HEK293T (cell line): Measurements from ENCODE around the gene GAD1.

Experiments used
- CTCF ChIA-PET: fragments of 350-600 bp; formaldehyde crosslinking; extraction: SDS; loops from one replicate; lab custom pipeline; 2021; ENCODE audit warnings: antibody characterized with exemption, inconsistent platforms; lab: Yijun Ruan, JAX
- POLR2A ChIA-PET: fragments of 350-600 bp; formaldehyde crosslinking; extraction: SDS; loops from one replicate; lab custom pipeline; 2020; ENCODE audit warnings: antibody characterized with exemption, inconsistent platforms; lab: Yijun Ruan, JAX
- DNase-seq: peaks from one replicate; pipeline ENCODE4 v3.0.0; 2012; ENCODE audit warnings: mixed read lengths; ENCODE audit errors: extremely low spot score
- ARNT ChIP-seq: fragments of 450-650 bp; IDR thresholded peaks from 2 replicates; pipeline ENCODE4 v1.6.1; 2017; ENCODE audit warnings: mild to moderate bottlenecking
- BHLHE40 ChIP-seq: fragments of 450-650 bp; IDR thresholded peaks from 2 replicates; pipeline ENCODE4 v1.6.1; 2016; ENCODE audit warnings: mild to moderate bottlenecking, moderate library complexity, borderline replicate concordance
- CTBP1 ChIP-seq: fragments of 450-650 bp; IDR thresholded peaks from 2 replicates; pipeline ENCODE4 v1.6.1; 2016; ENCODE audit warnings: borderline replicate concordance
- ELF4 ChIP-seq: fragments of 450-650 bp; IDR thresholded peaks from 2 replicates; pipeline ENCODE4 v1.6.1; 2017; ENCODE audit warnings: antibody characterized with exemption
- FOXA1 ChIP-seq: fragments of 450-650 bp; IDR thresholded peaks from 2 replicates; pipeline ENCODE4 v1.6.1; 2016; ENCODE audit warnings: mild to moderate bottlenecking
- FOXK2 ChIP-seq: fragments of 450-650 bp; IDR thresholded peaks from 2 replicates; pipeline ENCODE4 v1.6.1; 2016; ENCODE audit warnings: mild to moderate bottlenecking
- FOXM1 ChIP-seq: fragments of 450-650 bp; IDR thresholded peaks from 2 replicates; pipeline ENCODE4 v1.6.1; 2017; ENCODE audit warnings: mild to moderate bottlenecking, borderline replicate concordance
- HDGF ChIP-seq: fragments of 450-650 bp; IDR thresholded peaks from 2 replicates; pipeline ENCODE4 v1.6.1; 2017; ENCODE audit warnings: antibody characterized with exemption, borderline replicate concordance
- L3MBTL2 ChIP-seq: fragments of 450-650 bp; conservative IDR thresholded peaks from 2 replicates; pipeline ENCODE4 v1.6.1; 2016; ENCODE audit warnings: mild to moderate bottlenecking
- LEF1 ChIP-seq: fragments of 450-650 bp; IDR thresholded peaks from 2 replicates; pipeline ENCODE4 v1.6.1; 2017; ENCODE audit warnings: mild to moderate bottlenecking, borderline replicate concordance
- NFRKB ChIP-seq: fragments of 450-650 bp; IDR thresholded peaks from 2 replicates; pipeline ENCODE4 v1.6.1; 2016; ENCODE audit warnings: mild to moderate bottlenecking, moderate library complexity
- PKNOX1 ChIP-seq: fragments of 450-650 bp; IDR thresholded peaks from 2 replicates; pipeline ENCODE4 v1.6.1; 2016
- SP1 ChIP-seq: fragments of 450-650 bp; IDR thresholded peaks from 2 replicates; pipeline ENCODE4 v1.6.1; 2017
- SUZ12 ChIP-seq: fragments of 450-650 bp; IDR thresholded peaks from 2 replicates; pipeline ENCODE4 v1.6.1; 2016; ENCODE audit warnings: mild to moderate bottlenecking
- TARDBP ChIP-seq: fragments of 450-650 bp; IDR thresholded peaks from 2 replicates; pipeline ENCODE4 v1.6.1; 2016
- ZNF384 ChIP-seq: fragments of 450-650 bp; IDR thresholded peaks from 2 replicates; pipeline ENCODE4 v1.6.1; 2016

The GAD1 gene

DNA sequence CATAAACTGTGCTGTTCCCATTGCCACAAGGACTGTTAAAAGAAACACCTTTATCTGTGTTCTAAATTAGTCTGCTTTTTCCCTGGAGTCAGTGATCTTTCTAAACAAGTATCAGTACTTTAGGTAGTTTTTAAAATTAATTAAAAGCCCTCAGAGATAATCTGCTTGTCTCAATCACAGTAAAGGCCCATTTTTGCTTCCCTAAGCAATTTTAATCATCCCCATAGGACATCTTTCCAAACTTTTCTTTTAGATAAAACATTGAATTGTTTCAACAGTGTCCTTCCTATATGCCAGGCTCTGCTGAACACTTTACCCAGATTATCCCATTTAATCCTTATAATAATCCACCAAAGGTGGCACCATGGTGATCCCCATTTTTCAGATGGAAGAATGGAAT, 42.6 kb upstream of the GAD1 start:
- CTCF ChIA-PET = no interaction called here
- POLR2A ChIA-PET = no interaction called here
- TF ChIP-seq SUZ12 (no peak), CTBP1 (no peak), LEF1 (no peak), TARDBP (no peak), PKNOX1 (no peak), ZNF384 (no peak), FOXM1 (no peak)
- DNase-seq = no peak

DNA sequence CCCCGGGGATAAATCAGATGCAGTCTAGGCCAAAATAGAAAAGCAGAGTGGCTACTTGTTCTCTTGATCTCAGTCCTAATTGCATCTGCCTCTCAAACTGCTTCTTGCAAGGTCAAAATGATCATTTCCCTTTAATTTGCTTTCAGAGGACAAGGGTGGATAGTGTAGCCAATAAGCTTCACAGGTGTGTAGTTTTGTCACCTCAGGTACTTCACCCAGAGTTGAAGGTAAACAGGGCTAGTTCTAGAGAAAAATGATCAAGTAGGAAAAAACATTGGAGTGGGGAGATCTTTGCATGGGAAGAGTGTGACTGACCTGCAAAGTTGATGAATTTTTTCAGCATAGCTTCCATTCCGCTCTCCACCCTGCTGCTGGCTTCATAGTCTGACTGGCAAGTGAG, 37.8 kb upstream of the GAD1 start:
- no peak for TF ChIP-seq L3MBTL2
- TF ChIP-seq TARDBP = no peak
- TF ChIP-seq FOXM1 = no peak
- no peak for TF ChIP-seq ARNT
- no peak for TF ChIP-seq SUZ12
- no peak for TF ChIP-seq CTBP1
- no peak for TF ChIP-seq NFRKB
- CTCF ChIA-PET = interaction anchor here (0.6 kb wide), 1 partner anchor 113 kb away, joined by 5 read pairs; no protein-coding TSS in a partner anchor
- POLR2A ChIA-PET = no interaction called here
- DNase-seq = no peak

GRCh38 chr2:170779304-170779703, 37.4 kb upstream of the GAD1 start:
- no peak for DNase-seq
- ChIA-PET POLR2A (no interaction called here), CTCF (interaction anchor here (0.6 kb wide), 1 partner anchor 112 kb away, joined by 5 read pairs; no protein-coding TSS in a partner anchor)
- TF ChIP-seq ZNF384 (no peak), SUZ12 (no peak), HDGF (no peak), LEF1 (no peak), CTBP1 (no peak), ELF4 (no peak), TARDBP (no peak), PKNOX1 (no peak), L3MBTL2 (no peak), NFRKB (no peak), FOXA1 (no peak), SP1 (no peak), FOXK2 (no peak), BHLHE40 (no peak), ARNT (no peak), FOXM1 (no peak)

DNA sequence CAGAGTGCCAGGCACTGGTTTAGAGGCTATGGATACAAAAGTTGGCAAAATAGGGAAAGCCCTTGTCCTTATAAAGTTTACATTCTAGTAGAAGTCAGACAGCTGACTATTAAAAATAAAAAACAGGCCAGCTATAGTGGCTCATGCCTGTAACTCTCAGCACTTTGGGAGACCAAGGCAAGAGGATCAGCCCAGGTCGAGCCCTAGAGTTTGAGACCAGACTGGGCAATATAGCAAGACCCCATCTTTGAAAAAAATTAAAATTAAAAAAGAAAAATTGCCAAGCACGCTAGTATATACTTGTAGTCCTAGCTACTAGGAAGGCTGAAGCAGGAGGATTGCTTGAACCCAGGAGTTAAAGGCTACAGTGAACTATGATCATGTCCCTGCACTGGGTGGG, 34.0 kb upstream of the GAD1 start:
- no peak for DNase-seq
- TF ChIP-seq FOXK2 = no peak
- no peak for TF ChIP-seq NFRKB
- no peak for TF ChIP-seq ELF4
- no peak for TF ChIP-seq PKNOX1
- no peak for TF ChIP-seq CTBP1
- no peak for TF ChIP-seq L3MBTL2
- no peak for TF ChIP-seq HDGF
- TF ChIP-seq SP1 = no peak
- no peak for TF ChIP-seq BHLHE40
- no peak for TF ChIP-seq TARDBP
- no peak for TF ChIP-seq LEF1
- no peak for TF ChIP-seq ARNT
- ChIA-PET POLR2A (no interaction called here), CTCF (no interaction called here)

DNA sequence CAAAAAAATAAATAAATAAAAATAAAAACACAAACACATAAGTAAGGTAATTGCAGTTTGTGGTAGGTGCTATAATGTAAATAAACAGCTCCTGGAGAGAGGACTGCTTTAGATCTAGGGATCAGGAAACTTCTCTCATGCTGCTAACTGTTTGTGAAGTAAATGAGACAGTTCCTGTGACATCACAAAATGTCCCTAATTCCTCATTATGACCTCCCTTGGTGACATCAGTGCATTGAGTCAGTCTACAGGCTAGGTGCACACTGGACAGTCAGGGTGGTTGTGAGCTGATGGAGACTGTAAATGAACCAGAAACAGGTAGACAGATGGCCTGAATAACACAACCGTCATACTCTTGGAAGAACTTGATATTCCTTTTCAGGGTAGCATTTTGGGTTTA, 33.1 kb upstream of the GAD1 start:
- DNase-seq = no peak
- TF ChIP-seq CTBP1 (no peak), SUZ12 (no peak), LEF1 (no peak), PKNOX1 (no peak), FOXM1 (no peak), L3MBTL2 (no peak), BHLHE40 (no peak), ARNT (no peak), ZNF384 (no peak), ELF4 (no peak), FOXA1 (no peak), NFRKB (no peak), FOXK2 (no peak)
- ChIA-PET POLR2A (no interaction called here), CTCF (interaction anchor here (0.6 kb wide), 1 partner anchor 267 kb away, joined by 6 read pairs; no protein-coding TSS in a partner anchor)

DNA sequence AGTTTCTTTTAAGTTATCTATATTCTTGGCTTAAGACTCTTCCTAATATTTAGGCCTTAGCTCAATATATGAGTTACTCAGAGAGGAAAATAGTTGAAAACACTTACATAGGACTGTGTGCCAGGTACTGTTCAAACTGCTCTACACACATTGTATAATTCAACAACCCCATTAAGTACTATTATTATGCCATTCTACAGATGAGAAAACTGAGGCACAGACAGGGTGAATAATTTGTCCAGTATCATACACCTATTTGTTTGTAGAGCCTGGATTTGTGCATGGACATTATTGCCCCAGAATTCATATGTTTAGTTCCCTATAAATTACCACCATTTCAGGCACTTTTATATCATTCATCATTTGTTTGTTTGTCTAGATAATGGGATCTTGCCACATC, 17.7 kb upstream of the GAD1 start:
- POLR2A ChIA-PET = no interaction called here
- CTCF ChIA-PET = no interaction called here
- TF ChIP-seq FOXA1 (no peak), BHLHE40 (no peak), PKNOX1 (no peak), SP1 (no peak), ZNF384 (no peak), L3MBTL2 (no peak), CTBP1 (no peak), NFRKB (no peak), TARDBP (no peak), FOXK2 (no peak), HDGF (no peak), SUZ12 (no peak), ELF4 (no peak)
- DNase-seq = no peak
